Measurements from ENCODE around the gene GTF2IRD1. TPM values are rescaled to one million over a fixed set of nuclear protein-coding genes. Genes with fewer than 3 reads are reported as not detected.

GTF2IRD1 gene
- total and polyA plus RNA-seq, 2 experiments from 2014 or later = 34.9 to 39.6 TPM

DNA sequence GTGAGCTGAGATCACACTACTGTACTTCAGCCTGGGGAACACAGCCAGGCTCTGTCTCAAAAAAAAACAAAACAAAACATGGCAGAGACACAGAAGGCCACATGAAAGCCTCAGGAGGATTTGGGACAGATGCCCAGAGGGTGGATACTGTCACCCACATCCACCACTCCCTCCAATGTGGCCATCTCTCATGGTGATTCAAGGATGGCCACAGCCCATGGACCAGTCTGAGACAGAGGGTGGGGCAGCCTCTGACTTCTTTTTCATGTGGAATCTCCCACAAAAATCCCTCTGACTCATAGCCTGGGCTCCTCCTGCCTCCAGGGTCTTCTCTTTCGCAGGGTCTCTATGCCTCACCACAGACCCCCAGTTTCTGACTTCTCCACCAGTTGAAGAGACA lies 144.9 kb downstream of the GTF2IRD1 start:
- WGBS (ENCODE audit: low lambda C conversion rate, missing lambda C conversion rate) = 100% methylated on average over 1 of the region's 1 CpG
- Histone ChIP-seq H4K20me1 (ENCODE audit: insufficient read depth, poor library complexity, severe bottlenecking) (no peaks in the 10 kb centered on the region), H3K27me3 (no peaks in the 10 kb centered on the region), H3K79me2 (no peaks in the 10 kb centered on the region), H3K9me3 (ENCODE audit: low read depth) (no peaks in the 10 kb centered on the region), H3K9me2 (replicated peaks; ENCODE audit: insufficient read depth) (no peaks in the 10 kb centered on the region), H3K36me3 (replicated peaks; ENCODE audit: insufficient read depth, low read depth) (no peaks in the 10 kb centered on the region), H3K4me2 (no peak overlapping the region), H3K4me1 (ENCODE audit: insufficient read depth) (no peaks in the 10 kb centered on the region), H3K27ac (no peak overlapping the region), H2AFZ (no peak overlapping the region), H3K4me3 (no peak overlapping the region)
- DNase-seq (ENCODE audit: low spot score) = no peak
- TF ChIP-seq EZH2phosphoT487 (IDR thresholded peaks at IDR 0.05; ENCODE audit: low read depth, severe bottlenecking, unreplicated experiment) = no peak
- TF ChIP-seq, protein P1, sequence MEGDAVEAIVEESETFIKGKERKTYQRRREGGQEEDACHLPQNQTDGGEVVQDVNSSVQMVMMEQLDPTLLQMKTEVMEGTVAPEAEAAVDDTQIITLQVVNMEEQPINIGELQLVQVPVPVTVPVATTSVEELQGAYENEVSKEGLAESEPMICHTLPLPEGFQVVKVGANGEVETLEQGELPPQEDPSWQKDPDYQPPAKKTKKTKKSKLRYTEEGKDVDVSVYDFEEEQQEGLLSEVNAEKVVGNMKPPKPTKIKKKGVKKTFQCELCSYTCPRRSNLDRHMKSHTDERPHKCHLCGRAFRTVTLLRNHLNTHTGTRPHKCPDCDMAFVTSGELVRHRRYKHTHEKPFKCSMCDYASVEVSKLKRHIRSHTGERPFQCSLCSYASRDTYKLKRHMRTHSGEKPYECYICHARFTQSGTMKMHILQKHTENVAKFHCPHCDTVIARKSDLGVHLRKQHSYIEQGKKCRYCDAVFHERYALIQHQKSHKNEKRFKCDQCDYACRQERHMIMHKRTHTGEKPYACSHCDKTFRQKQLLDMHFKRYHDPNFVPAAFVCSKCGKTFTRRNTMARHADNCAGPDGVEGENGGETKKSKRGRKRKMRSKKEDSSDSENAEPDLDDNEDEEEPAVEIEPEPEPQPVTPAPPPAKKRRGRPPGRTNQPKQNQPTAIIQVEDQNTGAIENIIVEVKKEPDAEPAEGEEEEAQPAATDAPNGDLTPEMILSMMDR (IDR thresholded peaks at IDR 0.05; ENCODE audit: poor library complexity) = no peak

DNA sequence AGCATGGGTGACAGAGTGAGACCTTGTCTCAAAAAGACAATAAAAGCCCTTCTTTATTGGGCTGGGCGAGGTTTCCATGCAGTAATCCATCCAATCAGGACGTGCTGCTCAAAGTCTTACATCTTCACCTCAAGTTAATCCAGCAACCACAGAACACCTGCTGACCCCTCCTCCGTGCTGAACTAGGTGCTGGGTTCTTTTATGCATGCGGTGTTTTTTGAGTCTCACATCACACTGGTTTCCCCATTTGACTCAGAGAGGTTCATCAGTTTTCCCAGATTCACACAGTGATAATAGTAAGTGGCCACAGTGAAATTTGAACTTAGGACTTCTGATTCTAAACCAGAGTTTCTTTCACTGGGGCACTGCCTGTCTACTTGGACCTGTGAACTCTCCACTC lies 145.5 kb downstream of the GTF2IRD1 start:
- Histone ChIP-seq H3K9me2 (replicated peaks; ENCODE audit: insufficient read depth) (no peaks in the 10 kb centered on the region), H2AFZ (no peak overlapping the region), H3K36me3 (replicated peaks; ENCODE audit: insufficient read depth, low read depth) (no peaks in the 10 kb centered on the region), H3K4me2 (no peak overlapping the region), H3K9me3 (ENCODE audit: low read depth) (no peaks in the 10 kb centered on the region), H4K20me1 (ENCODE audit: insufficient read depth, poor library complexity, severe bottlenecking) (no peaks in the 10 kb centered on the region), H3K27ac (no peak overlapping the region), H3K4me3 (no peak overlapping the region), H3K79me2 (no peaks in the 10 kb centered on the region), H3K27me3 (no peaks in the 10 kb centered on the region), H3K4me1 (ENCODE audit: insufficient read depth) (no peaks in the 10 kb centered on the region)
- WGBS (ENCODE audit: low lambda C conversion rate, missing lambda C conversion rate) = 91% methylated on average over 4 of the region's 4 CpGs
- no peak for DNase-seq (ENCODE audit: low spot score)
- TF ChIP-seq EZH2phosphoT487 (IDR thresholded peaks at IDR 0.05; ENCODE audit: low read depth, severe bottlenecking, unreplicated experiment) = no peak
- no peak for TF ChIP-seq EZH2 (IDR thresholded peaks at IDR 0.05; ENCODE audit: borderline replicate concordance)

- WGBS (ENCODE audit: low lambda C conversion rate, missing lambda C conversion rate) = 97% methylated on average over 7 of the region's 7 CpGs
- H2AFZ ChIP-seq = no peak overlapping the region
- H3K4me3 ChIP-seq = no peak overlapping the region
- no peak overlapping the region for H3K27ac ChIP-seq
- no peaks in the 10 kb centered on the region for H3K27me3 ChIP-seq
- TF ChIP-seq EZH2 (IDR thresholded peaks at IDR 0.05; ENCODE audit: borderline replicate concordance) (no peak), EZH2phosphoT487 (IDR thresholded peaks at IDR 0.05; ENCODE audit: low read depth, severe bottlenecking, unreplicated experiment) (no peak)
- TF ChIP-seq, protein P1 (IDR thresholded peaks at IDR 0.05; ENCODE audit: poor library complexity) = no peak
- H3K4me1 ChIP-seq (ENCODE audit: insufficient read depth) = peaks cover 15% of the 10 kb centered on the region
- no peak overlapping the region for H3K4me2 ChIP-seq
- H3K36me3 ChIP-seq (replicated peaks; ENCODE audit: insufficient read depth, low read depth) = no peaks in the 10 kb centered on the region
- no peaks in the 10 kb centered on the region for H4K20me1 ChIP-seq (ENCODE audit: insufficient read depth, poor library complexity, severe bottlenecking)
- H3K9me2 ChIP-seq (replicated peaks; ENCODE audit: insufficient read depth) = no peaks in the 10 kb centered on the region
- DNase-seq (ENCODE audit: low spot score) = no peak
- no peaks in the 10 kb centered on the region for H3K79me2 ChIP-seq
- H3K9me3 ChIP-seq (ENCODE audit: low read depth) = no peaks in the 10 kb centered on the region
These were observed 150.8 kb downstream of the GTF2IRD1 start for GRCh38 chr7:74604326-74605020.

DNA sequence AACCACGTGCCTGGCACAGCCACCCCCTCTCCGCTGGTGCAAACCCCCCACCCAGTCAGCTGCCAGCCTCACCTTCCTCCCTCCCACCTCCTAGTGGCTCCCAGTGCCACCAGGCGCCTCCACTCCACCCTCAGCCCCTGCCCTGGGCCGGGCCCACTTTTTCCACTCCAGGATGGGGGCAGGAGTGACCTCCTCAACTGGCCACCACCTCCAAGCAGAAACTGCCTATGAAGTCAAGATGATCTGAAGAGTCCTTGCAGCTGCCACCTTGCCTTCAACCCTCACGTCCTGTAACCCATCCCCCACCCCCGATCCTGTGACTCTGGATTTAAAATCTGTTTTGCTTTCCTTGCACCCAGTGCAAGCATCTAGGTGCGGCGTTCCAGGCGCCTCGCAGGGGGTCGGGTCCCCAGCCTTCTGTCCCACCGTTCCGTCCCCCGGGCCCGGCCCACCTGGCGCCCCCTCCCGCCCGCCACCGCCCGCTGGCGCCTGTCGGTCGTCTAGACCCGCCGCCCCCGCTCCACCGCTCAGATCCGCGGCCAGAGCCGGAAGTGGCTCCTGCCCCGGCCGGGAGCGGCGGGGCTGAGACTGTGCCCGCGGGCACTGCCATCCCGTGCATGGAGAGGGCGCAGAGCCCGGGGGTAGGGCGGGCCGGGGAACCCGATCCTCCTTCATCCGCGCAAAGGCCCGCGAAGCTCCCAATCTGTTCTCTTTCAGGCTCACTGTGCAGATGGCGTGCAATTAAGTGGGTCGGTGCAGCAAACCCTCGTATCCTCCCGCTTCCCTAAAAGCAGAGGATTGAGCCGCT lies 152.6 kb downstream of the GTF2IRD1 start:
- Histone ChIP-seq H3K9me3 (ENCODE audit: low read depth) (no peaks in the 10 kb centered on the region), H4K20me1 (ENCODE audit: insufficient read depth, poor library complexity, severe bottlenecking) (no peaks in the 10 kb centered on the region), H3K79me2 (no peaks in the 10 kb centered on the region), H3K4me3 (no peak overlapping the region), H3K27me3 (no peaks in the 10 kb centered on the region), H3K9me2 (replicated peaks; ENCODE audit: insufficient read depth) (no peaks in the 10 kb centered on the region), H3K27ac (peak overlapping the region; percentile 52), H3K4me2 (peak overlapping the region; percentile 85), H3K4me1 (ENCODE audit: insufficient read depth) (peaks cover 19% of the 10 kb centered on the region), H3K36me3 (replicated peaks; ENCODE audit: insufficient read depth, low read depth) (no peaks in the 10 kb centered on the region), H2AFZ (peak overlapping the region; percentile 63)
- 43% methylated on average over 7 of the region's 51 CpGs for WGBS (ENCODE audit: low lambda C conversion rate, missing lambda C conversion rate)
- DNase-seq (ENCODE audit: low spot score) = peak; percentile 61
- TF ChIP-seq, protein P1 (IDR thresholded peaks at IDR 0.05; ENCODE audit: poor library complexity) = peak; percentile 11
- TF ChIP-seq EZH2phosphoT487 (IDR thresholded peaks at IDR 0.05; ENCODE audit: low read depth, severe bottlenecking, unreplicated experiment) = no peak

All from hepatocyte (in vitro differentiated cells).